Nephron (organoid): ENCODE data around the gene AP2B1.
"Not testable (repeated sequence)": the region's sequence is repeated elsewhere in the genome, so short reads cannot be mapped to it uniquely, and the experiment has no call there.

ENCODE experiments used
- H3K27ac Mint-ChIP-seq, 3 experiments: 2 replicates each; pipeline ENCODE4 v1.8.0; 2020; ENCODE audit warnings: mixed read lengths in 3 of 3, mild to moderate bottlenecking in 2 of 3, moderate library complexity in 1 of 3
- H3K27me3 Mint-ChIP-seq: 2 replicates; pipeline ENCODE4 v1.8.0; 2021; ENCODE audit warnings: low read depth, mild to moderate bottlenecking, moderate library complexity, mixed read lengths
- H3K36me3 Mint-ChIP-seq: 2 replicates; pipeline ENCODE4 v1.8.0; 2020; ENCODE audit warnings: low read depth, mixed read lengths
- H3K4me1 Mint-ChIP-seq: 2 replicates; pipeline ENCODE4 v1.8.0; 2020; ENCODE audit warnings: mixed read lengths
- H3K4me3 Mint-ChIP-seq, 3 experiments: 2 replicates each; pipeline ENCODE4 v1.8.0; 2020; ENCODE audit warnings: mild to moderate bottlenecking in 3 of 3, mixed read lengths in 3 of 3, moderate library complexity in 2 of 3
- H3K9me3 Mint-ChIP-seq: 2 replicates; pipeline ENCODE4 v1.8.0; 2020; ENCODE audit warnings: mixed read lengths
- TF ChIP-seq, protein P1 (sequence below), 3 experiments: fragments of 200-600 bp; sonication (generic); IDR thresholded peaks; one replicate each; pipeline ENCODE4 v1.5.0; 2021; ENCODE audit warnings: antibody characterized with exemption in 3 of 3; ENCODE audit not compliant: unreplicated experiment in 3 of 3

The AP2B1 gene

DNA sequence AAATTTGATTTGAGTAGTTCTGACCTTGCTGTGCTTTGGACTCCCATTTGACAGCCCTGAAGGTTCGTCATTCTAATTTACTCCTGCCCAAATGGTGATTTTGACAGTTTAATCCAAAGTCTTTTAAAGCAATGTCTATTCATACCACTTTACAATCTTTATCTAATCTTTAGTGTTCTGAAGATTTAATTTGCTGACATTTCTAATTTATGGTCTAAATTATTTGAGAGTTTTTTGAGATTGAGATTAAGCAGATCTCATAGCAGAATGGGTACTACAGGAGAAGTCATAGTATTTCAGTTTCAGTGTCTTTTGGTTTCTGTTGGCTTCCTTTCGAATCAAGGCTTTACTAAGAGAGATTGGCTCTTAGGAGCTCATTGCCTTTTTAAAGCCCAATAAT, 111.7 kb downstream of the AP2B1 start:
- no peaks in the 10 kb centered on the region for H3K4me1 Mint-ChIP-seq
- peaks cover 32% of the 10 kb centered on the region for H3K36me3 Mint-ChIP-seq
- H3K4me3 Mint-ChIP-seq, result no peak overlapping the region
- H3K27me3 Mint-ChIP-seq, result no peaks in the 10 kb centered on the region
- no peaks in the 10 kb centered on the region for H3K9me3 Mint-ChIP-seq
- TF ChIP-seq, protein P1, sequence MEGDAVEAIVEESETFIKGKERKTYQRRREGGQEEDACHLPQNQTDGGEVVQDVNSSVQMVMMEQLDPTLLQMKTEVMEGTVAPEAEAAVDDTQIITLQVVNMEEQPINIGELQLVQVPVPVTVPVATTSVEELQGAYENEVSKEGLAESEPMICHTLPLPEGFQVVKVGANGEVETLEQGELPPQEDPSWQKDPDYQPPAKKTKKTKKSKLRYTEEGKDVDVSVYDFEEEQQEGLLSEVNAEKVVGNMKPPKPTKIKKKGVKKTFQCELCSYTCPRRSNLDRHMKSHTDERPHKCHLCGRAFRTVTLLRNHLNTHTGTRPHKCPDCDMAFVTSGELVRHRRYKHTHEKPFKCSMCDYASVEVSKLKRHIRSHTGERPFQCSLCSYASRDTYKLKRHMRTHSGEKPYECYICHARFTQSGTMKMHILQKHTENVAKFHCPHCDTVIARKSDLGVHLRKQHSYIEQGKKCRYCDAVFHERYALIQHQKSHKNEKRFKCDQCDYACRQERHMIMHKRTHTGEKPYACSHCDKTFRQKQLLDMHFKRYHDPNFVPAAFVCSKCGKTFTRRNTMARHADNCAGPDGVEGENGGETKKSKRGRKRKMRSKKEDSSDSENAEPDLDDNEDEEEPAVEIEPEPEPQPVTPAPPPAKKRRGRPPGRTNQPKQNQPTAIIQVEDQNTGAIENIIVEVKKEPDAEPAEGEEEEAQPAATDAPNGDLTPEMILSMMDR (IDR thresholded peaks at IDR 0.05; ENCODE audit: unreplicated experiment in 3 of 3), result no peak
- no peak overlapping the region for H3K27ac Mint-ChIP-seq

GRCh38 chr17:35700150-35700549, 113.0 kb downstream of the AP2B1 start:
- no peak overlapping the region for H3K27ac Mint-ChIP-seq
- no peaks in the 10 kb centered on the region for H3K27me3 Mint-ChIP-seq
- TF ChIP-seq, protein P1 (IDR thresholded peaks at IDR 0.05; ENCODE audit: unreplicated experiment in 3 of 3), result no peak
- H3K36me3 Mint-ChIP-seq, result peaks cover 27% of the 10 kb centered on the region
- H3K4me3 Mint-ChIP-seq, result no peak overlapping the region
- H3K4me1 Mint-ChIP-seq, result no peaks in the 10 kb centered on the region
- no peaks in the 10 kb centered on the region for H3K9me3 Mint-ChIP-seq

- Mint-ChIP-seq H3K27me3 (no peaks in the 10 kb centered on the region), H3K4me3 (no peak overlapping the region), H3K4me1 (no peaks in the 10 kb centered on the region), H3K9me3 (no peaks in the 10 kb centered on the region), H3K36me3 (peaks cover 17% of the 10 kb centered on the region), H3K27ac (no peak overlapping the region)
- TF ChIP-seq, protein P1 (IDR thresholded peaks at IDR 0.05; ENCODE audit: unreplicated experiment in 3 of 3), result no peak
Observed at GRCh38 chr17:35701491-35701890, 114.4 kb downstream of the AP2B1 start.

DNA sequence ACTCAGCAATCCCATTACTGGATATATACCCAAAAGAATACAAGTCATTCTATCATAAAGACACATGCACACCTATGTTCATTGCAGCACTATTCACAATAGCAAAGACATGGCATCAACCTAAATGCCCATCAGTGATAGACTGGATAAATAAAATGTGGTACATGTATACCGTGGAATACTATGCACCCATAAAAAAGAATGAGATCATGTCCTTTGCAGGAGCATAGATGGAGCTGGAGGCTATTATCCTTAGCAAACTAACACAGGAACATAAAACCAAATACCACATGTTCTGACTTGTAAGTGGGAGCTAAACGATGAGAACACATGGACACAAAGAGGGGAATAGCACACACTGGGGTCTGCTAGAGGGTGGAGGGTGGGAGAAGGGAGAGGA, 116.2 kb downstream of the AP2B1 start:
- not testable (repeated sequence) for H3K4me1 Mint-ChIP-seq, H3K9me3 Mint-ChIP-seq, H3K27ac Mint-ChIP-seq, H3K27me3 Mint-ChIP-seq, H3K4me3 Mint-ChIP-seq
- peaks cover 13% of the 10 kb centered on the region for H3K36me3 Mint-ChIP-seq

DNA sequence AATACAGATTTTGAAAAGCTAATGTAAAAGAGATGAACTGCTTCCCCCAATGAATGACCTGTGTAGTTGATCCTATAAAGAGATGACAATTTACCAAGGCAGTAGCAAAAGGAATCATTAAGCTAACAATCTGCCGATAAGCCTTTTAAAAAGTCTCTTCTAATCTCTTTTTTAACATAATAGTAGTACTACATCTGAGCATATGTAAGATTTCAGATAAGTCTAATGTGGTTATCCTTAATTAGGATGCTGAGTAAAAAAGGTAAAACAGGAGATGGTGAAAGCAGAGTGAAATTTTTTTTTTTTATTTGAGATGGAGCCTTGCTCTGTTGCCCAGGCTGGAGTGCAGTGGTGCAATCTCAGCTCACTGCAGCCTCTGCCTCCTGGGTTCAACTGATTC, 118.1 kb downstream of the AP2B1 start:
- peaks cover 26% of the 10 kb centered on the region for H3K36me3 Mint-ChIP-seq

DNA sequence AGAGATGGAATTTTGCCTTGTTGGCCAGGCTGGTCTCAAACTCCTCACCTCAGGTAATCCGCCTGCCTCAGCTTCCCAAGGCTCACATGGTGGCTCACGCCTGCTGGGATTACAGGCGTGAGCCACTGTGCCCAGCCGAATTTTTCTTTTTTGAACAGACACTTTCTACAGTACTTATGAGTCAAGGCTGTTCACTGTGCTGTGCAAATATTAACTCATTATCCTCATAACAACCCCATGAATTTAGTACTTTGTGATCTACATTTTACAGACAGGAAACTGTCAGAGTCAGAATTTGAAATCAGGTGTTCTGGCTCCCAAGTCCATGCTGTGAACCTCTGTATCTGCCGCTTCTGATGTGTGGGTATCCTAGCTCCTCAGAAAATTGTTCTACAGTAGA, 118.6 kb downstream of the AP2B1 start:
- H3K27ac Mint-ChIP-seq, result no peak overlapping the region

More for the DNA sequence above, 118.1 kb downstream of the AP2B1 start:
- Mint-ChIP-seq H3K4me3 (no peak overlapping the region), H3K4me1 (peaks cover 6% of the 10 kb centered on the region), H3K9me3 (no peaks in the 10 kb centered on the region), H3K27ac (no peak overlapping the region), H3K27me3 (no peaks in the 10 kb centered on the region)
- TF ChIP-seq, protein P1 (IDR thresholded peaks at IDR 0.05; ENCODE audit: unreplicated experiment in 3 of 3), result no peak

More for the DNA sequence above, 118.6 kb downstream of the AP2B1 start:
- H3K4me3 Mint-ChIP-seq, result no peak overlapping the region
- no peaks in the 10 kb centered on the region for H3K27me3 Mint-ChIP-seq
- H3K4me1 Mint-ChIP-seq, result peaks cover 6% of the 10 kb centered on the region
- no peaks in the 10 kb centered on the region for H3K9me3 Mint-ChIP-seq
- TF ChIP-seq, protein P1 (IDR thresholded peaks at IDR 0.05; ENCODE audit: unreplicated experiment in 3 of 3), result no peak
- peaks cover 30% of the 10 kb centered on the region for H3K36me3 Mint-ChIP-seq
